Inflammatory macrophage treated with lipopolysaccharide for 1 hour (primary cell): ENCODE data around the gene TLR9.

Experiments used
- DNase-seq, 2 donors: peaks; one replicate each; pipeline ENCODE4 v3.0.0-alpha.2; 2020 to 2022

TLR9 gene

DNA sequence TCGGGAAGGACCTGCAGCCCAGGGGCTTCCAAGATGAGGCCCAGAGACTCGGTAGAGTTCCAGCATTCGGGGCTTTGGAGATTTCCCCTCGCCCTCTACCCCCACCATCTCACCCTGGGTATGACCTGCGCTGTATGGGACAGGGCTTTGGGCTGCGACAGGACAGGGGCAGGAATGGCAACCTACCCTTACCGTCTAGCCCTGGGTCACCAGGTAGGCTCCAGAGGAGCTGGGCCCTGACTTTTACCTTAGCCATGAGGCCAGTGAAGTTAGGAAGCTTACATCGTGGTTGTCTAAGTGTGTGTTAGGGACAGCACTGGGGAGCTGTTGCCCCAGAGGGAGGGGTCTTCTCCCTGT lies 20.8 kb upstream of the TLR9 start:
- DNase-seq: no peak

DNA sequence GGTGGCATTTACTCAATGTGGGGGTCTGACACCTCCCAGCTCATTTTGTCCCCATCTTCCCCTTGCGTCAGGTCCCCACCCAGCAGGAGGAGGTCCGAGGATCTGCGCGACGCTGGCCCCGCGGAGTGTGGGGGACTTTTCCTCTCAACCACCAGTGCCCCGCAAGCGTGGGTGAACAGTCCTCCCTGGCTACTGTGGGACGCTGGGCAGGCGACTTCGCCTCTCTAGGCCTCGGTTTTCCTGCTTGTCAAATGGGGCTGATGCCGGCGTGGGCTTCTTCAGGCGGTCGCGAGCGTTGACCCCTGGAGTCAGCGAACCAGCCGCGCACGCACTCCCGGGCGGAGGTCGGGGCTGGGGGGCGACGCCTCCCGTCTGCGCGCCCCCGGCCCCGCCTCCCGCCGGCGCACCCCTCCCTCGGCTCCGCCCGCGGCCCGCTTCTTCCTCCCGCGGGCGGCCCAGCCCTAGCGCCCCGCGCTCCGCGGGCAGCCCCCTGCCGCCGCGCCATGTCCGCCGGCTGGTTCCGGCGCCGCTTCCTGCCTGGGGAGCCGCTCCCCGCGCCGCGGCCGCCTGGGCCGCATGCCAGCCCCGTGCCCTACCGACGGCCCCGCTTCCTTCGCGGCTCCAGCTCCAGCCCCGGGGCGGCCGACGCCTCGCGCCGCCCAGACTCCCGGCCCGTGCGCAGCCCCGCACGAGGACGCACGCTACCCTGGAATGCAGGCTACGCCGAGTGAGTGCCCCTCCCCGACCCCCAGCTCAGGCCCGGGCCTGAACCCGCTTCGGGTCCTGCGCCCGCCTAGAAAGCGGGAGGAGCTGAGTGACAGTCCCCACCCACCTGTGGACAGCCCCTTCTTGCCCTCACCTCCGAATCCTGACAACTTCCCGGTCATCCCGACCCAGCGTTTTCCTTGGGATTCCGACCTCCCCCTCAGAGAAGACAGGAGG lies 20.1 kb upstream of the TLR9 start, which contains the start of gene PPM1M:
TSS of gene PPM1M (plus strand) at position 438 of the 942 bp plus-strand sequence. CDS start at position 504, 66 bp downstream.
- DNase-seq: peak; percentile 58 to 76

DNA sequence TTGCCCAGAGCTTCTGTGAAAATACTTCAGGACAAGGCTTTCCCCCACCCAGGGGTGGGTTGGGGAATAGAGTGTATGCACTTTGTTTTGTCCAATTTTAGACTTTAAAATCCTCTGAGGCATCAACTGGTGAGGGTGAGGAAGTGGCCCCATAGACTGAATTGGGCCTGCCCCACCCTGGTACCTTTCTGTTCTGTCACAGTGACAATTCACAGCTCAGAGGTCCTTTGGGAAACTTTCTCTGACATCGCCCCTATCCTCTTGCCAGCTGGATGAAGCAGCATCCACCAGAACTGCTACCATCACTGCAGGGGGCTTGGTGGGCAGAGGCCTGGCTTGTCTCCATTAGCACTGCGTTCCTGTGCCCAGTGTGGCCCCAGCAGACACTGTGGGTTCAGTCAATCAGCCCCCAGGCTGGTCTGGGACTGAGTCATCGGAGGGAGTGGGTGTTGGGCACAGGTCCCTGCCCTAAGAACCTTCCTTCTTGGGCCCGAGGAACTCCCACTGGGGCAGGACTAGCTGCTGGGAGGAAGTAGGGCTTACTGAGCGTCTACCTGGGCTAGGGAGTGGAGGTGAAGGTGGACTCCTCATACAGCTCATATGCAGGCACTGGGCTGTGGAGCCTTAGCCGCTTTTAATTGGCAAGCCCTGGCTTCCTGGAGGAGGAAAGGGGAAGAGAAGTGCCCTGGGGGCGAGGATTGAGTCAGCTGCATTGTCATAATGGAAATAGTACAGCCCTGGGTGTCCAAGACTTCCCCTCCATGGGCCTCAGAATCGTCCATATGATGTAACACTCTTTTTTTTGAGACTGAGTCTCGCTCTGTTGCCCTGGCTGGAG lies 18.6 kb upstream of the TLR9 start:
- peak; percentile 93 to 96 for DNase-seq

DNA sequence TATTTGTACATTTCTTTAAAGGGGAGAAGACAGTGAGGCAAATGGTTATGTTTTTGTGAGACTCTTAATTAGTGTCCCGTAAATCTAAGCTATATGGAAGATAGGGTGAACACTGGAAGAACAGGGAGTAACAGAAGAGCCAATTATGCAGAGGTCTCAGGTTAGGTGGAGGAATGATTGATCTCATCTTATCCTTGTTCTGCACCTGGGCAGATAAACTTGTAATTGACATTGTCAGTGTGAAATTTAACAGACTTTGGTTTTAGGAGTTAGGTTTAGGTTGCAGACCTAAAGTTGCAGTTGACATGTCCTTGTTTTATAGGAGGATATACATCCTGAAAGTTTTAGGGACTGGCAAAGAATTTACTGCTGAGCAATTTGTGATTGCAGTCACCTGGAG lies 16.6 kb upstream of the TLR9 start:
- no peak for DNase-seq

DNA sequence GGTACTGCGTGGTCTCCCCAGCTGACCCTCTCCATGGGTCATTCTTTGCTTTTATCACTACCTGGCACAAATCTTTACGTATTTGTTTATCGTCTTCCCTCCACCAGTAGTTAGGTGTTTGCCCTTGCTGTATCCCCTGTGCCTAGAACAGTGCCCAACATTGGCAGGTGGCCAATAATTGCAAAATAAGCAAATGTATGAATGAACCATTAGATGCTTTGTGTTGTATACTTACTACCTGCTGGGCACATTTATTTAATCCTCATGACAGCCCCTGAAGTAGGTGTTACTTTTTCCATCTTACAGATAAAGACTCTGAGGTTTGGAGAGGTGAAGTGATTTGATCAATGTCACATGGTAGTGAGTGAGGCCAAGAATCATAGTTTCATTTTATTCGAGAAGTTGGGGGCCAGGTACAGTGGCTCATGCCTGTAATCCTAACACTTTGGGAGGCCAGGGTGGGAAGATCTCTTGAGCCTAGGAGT lies 15.5 kb upstream of the TLR9 start:
- DNase-seq: no peak

DNA sequence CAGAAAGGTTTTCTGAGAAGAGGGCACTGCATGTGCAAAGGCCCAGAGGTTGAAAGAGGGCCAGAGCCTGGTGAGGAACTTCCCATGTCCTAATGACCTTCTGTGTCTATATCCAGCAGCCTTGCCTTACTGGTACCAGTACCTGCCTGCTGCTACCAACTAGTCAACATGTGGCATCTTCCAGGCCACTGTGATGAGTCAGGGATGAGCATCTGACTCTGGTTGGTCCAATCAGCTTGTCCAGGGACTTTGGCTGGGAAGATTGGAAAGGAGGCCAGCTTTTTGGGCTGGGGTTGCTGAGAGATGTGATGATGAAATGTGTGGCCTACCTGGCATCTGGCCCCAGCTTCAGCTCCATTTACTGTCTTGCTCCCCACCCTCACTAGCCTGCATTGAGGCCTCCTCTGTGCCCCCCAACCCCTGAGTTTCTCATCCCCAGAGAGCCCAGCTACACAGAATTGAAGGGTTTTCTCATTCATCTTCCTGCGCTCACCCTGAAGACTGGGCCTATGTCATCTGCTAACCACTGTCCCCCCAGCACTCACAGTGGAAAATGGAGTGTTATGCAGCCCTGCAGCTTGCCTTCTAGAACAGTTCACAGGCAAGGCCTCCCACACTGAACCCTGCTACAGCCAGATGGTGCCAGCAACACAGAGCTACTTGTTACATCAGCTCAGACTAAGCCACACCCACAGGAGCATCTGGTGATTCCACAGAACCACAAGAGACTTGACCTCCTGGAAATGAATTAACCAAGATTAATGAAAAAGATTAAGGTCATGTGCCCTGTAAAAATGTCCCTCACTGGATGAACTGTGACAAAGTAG lies 14.8 kb upstream of the TLR9 start:
- peak; percentile 78 to 90 for DNase-seq

DNA sequence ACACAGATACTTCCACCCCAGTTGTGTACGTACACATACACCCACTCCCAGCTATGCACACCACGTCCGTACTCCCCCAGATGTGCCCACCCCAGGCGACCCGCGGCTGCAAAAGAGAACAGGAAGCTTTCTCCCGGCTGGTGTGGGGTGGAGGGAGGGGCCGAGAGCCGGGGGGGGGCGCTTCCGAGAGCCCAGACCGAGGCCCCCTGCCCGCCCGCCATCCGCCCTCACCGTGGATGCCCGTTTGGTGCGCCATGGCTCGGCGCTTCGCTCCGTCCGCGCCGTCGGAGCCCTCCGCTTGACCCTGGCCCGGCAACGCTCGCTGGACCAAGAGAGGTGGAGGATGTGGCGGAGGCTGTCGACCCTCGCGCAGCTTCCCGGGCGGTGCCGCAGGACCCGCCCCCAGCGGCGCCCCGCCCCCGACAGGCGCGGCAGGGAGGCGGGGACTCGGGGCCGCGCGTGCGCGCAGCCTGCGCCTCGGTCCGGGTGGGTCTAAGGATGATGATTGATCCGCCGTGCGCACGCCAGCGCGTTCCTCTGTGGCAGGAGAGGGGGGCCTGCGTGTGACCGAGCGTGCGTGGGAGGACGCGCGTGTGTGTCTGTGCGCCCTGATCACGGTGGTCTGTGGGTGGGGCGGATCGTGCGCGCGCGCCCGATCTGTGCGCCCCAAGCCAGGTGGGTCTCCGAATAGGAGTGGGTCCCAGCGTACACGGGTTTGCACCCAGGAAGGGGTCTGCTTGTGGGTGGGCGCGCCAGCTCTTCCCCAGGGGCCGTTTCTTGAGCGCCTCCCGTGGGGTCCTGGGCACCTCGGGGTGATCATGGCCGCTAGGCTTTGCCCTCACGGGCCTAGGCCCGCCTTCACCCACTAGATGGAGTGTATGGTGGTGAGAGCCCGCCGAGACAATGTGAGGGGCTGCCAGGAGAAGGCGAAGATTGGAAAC lies 13.6 kb upstream of the TLR9 start, which contains the start of gene TWF2:
TSS of gene TWF2 (minus strand) at position 398 of the 941 bp plus-strand sequence. CDS start at position 256, 142 bp downstream.
- peak; percentile 62 to 72 for DNase-seq

DNA sequence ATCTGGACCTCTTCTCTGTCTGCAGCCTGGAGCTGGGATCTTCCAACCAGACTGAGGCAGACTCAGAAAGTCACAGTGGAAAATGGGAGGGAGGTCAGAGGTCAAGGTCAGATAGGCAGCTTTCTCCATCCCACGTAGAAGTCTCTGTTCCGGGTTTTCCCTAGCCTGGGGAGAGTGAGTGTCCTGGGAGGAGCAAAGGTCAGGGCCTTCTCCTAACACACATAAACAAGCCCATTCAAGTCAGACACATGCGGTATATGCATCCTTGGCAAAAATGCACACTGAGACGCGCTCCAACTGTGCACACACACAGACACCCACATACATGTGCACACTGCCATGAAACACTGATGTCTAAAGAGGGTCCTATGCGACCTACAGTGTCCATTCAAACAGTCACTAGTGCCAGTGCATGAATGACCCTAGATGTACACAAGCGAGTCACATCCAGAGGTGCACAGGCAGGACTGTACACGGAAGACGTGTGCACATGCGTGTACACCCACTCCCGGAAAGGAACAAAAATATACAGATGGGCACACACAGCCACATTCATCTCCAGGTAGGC lies 12.8 kb upstream of the TLR9 start:
- DNase-seq: peak; percentile 62 to 90

DNA sequence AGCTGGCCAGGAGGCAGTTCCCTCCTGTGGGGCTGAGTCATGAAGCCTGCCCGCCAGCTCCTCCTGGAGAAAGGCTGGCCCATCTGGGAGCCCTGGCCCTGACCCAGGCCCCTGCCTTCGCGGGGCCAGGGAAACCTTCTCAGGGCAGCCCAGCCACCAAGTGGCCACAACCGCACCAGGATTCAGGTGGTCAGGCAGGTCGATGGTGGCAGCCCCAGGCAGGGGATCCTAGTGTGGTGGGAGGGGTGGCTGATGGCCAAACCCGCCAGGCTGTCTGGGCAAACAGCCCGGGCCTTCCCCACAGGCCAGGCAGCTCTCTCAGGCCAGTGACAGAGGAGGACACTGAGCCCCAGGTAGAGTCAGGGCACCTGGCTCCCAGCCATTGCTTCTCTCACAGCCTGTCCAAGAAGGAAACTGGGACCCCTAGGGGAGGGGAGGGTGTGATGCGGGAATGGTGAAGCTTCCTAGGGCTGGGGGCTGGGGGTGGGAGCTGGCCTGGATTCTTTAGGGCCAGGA lies 12.3 kb upstream of the TLR9 start:
- DNase-seq: peak; percentile 70 to 78

DNA sequence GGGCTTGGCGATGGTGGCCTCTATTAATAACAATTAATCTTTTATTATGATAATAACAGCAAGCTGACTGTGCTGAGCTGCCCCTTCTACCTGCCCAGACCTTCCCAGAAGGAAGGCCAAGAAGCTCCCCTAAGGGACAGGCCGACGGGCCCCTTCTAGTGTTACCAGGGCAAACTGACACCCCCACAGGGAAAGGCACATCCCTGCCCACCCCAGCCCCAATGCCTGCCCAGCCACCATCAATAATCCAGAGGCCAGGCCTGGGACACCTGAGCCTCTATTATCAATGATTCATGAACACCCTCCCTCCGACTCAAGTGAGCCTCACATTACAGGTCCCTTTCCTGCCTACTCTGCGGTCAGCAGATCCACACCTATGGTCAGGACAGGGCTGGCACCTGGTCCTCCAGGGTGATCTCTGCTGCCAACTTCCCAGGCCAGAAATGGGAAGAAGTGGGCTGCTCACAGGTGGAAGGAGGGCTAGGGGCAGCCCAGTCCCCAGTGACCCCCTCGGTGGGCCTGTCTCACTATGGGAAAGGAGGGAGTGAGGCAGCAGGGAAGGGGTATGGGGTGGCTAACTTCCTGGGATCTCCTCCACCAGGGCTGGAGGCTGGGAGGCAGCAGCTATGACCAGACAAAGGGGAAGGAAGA lies 11.7 kb upstream of the TLR9 start:
- DNase-seq: no peak

DNA sequence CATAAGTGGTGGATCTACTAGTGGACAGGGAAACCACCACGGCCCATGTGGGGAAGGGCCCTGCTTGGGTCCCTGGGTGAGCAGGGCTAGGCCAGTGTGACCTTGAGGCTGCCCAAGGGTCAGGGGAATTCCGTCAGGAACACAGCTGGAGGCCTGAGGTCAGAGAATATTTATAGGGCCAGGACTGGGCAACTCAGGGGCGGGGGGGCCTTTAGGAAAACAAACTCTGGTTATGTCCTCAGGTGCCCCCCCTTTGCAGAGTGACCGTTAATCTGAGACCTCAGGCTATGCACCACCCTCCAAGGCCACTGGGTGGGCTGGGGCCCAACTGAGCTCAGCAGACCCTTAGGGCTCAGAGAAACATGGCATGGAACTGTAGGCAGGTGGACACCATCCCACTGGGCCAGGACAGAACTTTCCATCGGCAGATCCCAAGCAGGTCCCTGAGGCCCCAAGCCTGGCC lies 11.0 kb upstream of the TLR9 start:
- peak in 1 of 2 donors; percentile 43 for DNase-seq

DNA sequence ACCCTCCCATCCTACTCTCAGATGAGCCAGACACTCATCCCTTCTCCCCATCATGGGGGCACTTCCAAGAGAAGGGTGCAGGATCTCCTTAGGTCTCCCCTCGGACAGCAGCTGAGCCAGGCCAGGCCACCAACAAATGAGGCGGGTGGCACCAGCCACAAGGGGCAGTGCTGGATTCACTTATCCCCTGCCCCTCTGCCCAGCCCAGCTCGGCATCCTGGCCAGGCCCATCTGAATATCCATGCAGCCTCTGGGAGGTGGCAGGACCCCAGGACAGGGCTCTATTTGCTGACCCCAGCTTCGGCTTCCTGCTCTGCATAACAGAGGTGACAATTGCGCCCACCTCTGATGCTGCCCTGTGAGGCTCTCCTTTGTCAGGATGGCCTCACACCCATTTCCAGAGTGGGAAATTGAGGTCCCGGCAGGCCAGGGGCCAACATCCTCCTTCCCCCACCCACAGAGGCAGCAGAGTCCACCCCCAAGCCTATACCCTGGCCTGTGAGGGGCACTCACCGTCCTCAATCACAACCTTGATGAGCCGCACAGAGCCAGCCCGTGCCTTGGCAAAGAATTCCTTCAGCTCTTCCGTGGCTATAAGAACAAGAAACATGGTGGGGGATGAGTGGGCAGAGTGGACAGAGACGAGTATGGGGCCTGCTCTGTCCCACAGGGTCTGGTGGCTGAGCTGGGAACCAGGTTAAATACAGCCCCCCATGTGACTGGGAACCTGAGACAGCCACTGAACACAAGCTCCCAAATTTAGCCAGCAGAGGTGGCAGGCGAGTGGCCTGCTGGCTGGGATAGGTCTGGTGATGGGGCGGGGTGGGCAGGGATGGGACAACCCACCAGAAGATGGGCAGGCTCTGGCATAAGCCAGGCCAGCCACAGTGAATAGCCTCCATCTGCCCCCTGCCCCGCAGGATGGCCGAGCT lies 9.3 kb upstream of the TLR9 start:
- no peak for DNase-seq

DNA sequence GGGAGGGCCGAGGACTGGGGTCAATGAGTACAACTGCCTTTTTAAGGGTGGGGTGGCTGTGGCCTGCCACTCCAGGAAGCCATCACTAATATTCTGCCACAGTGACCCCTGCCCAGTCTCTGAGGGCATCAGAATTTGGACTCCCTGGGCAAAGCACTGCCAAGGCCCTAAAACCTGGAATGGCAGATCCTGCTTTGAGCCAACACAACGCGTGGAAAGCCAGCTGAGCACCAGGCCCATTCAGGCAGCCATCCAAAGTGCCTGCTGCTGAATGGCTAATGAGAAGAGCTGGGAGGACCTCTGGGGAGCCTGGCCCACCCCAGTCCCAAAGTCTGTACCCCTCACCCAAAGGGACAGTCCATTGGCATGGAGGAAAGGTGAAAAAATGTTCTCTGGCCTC lies 8.5 kb upstream of the TLR9 start:
- no peak for DNase-seq

DNA sequence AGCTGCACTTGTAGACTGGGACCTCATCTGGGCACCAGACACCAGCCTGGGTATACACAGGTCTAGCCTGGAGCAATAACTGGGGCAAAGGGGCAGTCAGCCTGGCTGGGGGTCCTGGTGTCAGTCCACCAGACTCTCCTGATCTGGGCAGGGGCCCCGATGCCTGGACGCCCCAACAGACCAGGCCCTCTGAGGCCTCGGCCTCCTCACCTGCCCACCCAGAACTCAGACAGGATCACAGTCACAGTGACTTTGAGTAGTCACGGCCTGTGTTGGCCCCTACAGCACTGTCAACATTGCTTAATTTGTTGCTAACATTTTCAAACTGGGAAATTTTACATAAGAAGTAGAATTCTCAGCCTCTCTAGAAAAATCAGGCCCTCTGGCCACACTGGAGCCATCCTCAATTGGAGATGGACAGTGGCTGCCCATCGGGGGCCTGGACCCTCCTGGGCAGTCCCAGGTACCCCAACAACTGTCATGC lies 7.7 kb upstream of the TLR9 start:
- DNase-seq: no peak

DNA sequence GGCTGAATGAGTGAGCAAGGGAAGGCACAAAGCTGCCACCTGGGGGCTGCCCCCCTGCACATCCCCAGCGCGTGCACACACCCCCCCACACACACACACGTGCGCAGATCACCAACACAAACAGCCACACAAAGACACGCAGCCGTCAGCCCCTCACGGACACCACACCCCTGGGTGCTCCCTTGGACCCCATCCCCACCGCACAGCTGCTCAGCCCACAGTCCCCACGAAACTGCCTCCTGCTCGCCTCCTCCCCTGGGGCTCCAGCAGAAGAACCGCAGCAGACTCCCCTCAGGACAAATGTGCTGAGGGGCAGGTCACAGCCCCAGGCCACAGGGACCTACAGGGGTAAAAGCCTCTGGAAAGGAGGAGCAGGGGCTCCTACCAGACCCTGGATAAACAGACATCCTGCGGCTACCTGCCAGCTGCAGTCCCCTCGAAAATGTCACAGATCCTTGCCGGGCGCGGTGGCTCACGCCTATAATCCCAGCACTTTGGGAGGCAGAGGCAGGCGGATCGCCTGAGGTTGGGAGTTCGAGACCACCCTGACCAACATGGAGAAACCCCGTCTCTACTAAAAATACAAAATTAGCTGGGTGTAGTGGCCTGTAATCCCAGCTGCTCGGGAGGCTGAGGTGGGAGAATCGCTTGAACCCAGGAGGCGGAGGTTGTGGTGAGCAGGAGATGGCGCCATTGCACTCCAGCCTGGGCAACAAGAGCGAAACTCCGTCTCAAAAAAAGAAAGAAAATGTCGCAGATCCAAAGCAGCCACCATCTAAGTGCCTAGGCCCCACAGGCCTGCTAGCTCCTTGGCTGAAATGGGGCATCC lies 7.0 kb upstream of the TLR9 start:
- DNase-seq: no peak

DNA sequence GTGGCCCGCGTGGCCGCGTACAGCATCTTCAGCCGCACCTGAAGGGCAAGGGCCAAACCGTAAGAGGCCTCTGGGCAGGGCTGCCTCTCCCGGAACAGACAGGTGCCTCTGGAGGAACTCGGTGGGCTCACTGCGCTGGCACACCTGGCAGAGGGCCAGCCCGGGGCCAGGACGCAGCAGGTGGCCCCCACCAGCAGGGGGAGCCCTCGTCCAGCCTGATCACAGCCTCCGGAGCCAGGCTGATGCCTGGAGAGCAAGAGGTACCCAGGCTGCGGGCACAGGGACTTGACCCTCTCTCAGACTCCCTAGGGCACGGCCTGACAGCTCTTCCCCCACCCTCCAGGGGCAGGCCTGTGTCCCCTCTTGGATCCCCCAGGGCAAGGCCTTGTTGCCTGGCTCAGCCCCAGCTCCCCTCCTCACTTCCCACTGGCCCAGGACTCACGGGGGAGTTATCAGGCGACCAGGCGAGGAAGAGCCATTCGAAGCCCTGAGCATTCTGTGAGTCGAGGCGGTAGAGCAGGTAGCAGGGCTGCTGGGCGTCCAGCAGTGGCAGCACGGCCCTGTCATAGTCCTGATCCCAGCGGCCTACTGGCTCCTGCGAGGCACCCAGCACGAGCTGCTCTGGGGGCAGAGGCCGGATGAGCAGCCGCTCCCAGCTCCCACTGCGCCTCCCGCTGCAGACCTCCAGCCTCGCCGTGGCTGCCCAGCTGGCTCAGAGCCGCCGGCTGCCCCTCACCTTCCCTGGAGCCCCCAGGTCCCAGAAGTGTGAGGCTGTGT lies 6.2 kb upstream of the TLR9 start:
- peak; percentile 49 to 88 for DNase-seq
